ENCODE measurements around the gene SEC23A.
"Not testable (repeated sequence)": the region's sequence is repeated elsewhere in the genome, so short reads cannot be mapped to it uniquely, and the experiment has no call there.

The SEC23A gene

GRCh38 chr14:39091716-39092115, 11.3 kb downstream of the SEC23A start:
- DNase-seq (ENCODE audit: low read depth), result no peak

- DNase-seq (ENCODE audit: low read depth), result no peak
Observed at GRCh38 chr14:39090548-39091111, 12.4 kb downstream of the SEC23A start.

- no peak for DNase-seq (ENCODE audit: low read depth)
Observed at GRCh38 chr14:39087493-39087892, 15.5 kb downstream of the SEC23A start.

- no peak for DNase-seq (ENCODE audit: low read depth)
Observed at GRCh38 chr14:39085933-39086332, 17.1 kb downstream of the SEC23A start.

GRCh38 chr14:39083127-39083526, 19.9 kb downstream of the SEC23A start:
- no peak for DNase-seq (ENCODE audit: low read depth)

GRCh38 chr14:39080886-39081285, 22.1 kb downstream of the SEC23A start:
- DNase-seq (ENCODE audit: low read depth), result no peak

- DNase-seq (ENCODE audit: low read depth), result no peak
Observed at GRCh38 chr14:39071096-39071495, 31.9 kb downstream of the SEC23A start.

GRCh38 chr14:39069923-39070322, 33.1 kb downstream of the SEC23A start:
- DNase-seq (ENCODE audit: low read depth), result no peak

GRCh38 chr14:39069169-39069805, 33.7 kb downstream of the SEC23A start:
- not testable (repeated sequence) for DNase-seq (ENCODE audit: low read depth)

- DNase-seq (ENCODE audit: low read depth), result no peak
Observed at GRCh38 chr14:39060818-39061437, 42.1 kb downstream of the SEC23A start.

- no peak for DNase-seq (ENCODE audit: low read depth)
Observed at GRCh38 chr14:39055786-39056474, 47.1 kb downstream of the SEC23A start.

GRCh38 chr14:39052869-39053454, 50.1 kb downstream of the SEC23A start:
- DNase-seq (ENCODE audit: low read depth), result not testable (repeated sequence)

GRCh38 chr14:39050389-39050788, 52.6 kb downstream of the SEC23A start:
- DNase-seq (ENCODE audit: low read depth), result no peak

GRCh38 chr14:39045889-39046288, 57.1 kb downstream of the SEC23A start:
- not testable (repeated sequence) for DNase-seq (ENCODE audit: low read depth)

GRCh38 chr14:39043352-39043943, 59.6 kb downstream of the SEC23A start:
- DNase-seq (ENCODE audit: low read depth), result no peak

- DNase-seq (ENCODE audit: low read depth), result no peak
Observed at GRCh38 chr14:39040529-39040928, 62.5 kb downstream of the SEC23A start.

- no peak for DNase-seq (ENCODE audit: low read depth)
Observed at GRCh38 chr14:39038542-39038941, 64.5 kb downstream of the SEC23A start.

GRCh38 chr14:39036760-39037159, 66.3 kb downstream of the SEC23A start:
- no peak for DNase-seq (ENCODE audit: low read depth)

- DNase-seq (ENCODE audit: low read depth), result no peak
Observed at GRCh38 chr14:39035336-39035735, 67.7 kb downstream of the SEC23A start.

GRCh38 chr14:39034481-39035296, 68.3 kb downstream of the SEC23A start:
- DNase-seq (ENCODE audit: low read depth), result no peak

- DNase-seq (ENCODE audit: low read depth), result no peak
Observed at GRCh38 chr14:39033371-39033770, 69.7 kb downstream of the SEC23A start.
